Measurements from ENCODE around the gene TMPRSS6. TPM values are rescaled to one million over a fixed set of nuclear protein-coding genes. Genes with fewer than 3 reads are reported as not detected.

TMPRSS6 gene
- polyA plus RNA-seq, 4 donors = 0.18 to 0.54 (median 0.33) TPM

GRCh38 chr22:37018086-37018814 is 91.3 kb downstream of the TMPRSS6 start:
- DNase-seq (ENCODE audit: low read depth in 4 of 4, low spot score in 3 of 4) = no peak

DNA sequence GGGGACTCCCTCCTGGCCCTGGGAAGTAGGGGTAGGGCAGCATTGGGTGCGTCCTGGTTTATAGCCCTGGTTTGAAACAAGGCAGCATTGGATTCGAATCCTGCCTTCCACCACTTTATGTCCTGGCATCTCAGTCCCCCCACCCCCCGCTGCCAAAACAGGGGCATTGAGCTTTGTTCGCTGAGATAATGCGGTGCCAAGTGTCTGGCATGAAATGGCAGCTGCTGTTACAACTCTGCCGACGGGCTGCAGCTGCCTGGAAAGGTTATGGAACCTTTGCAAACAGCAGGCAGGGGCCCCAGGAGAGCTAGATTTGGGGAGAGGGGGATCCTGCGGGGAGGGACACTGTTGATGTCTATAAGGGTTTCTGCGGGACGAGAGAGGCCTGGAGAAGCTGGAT is 92.2 kb downstream of the TMPRSS6 start:
- no peak for DNase-seq (ENCODE audit: low read depth in 4 of 4, low spot score in 3 of 4)

DNA sequence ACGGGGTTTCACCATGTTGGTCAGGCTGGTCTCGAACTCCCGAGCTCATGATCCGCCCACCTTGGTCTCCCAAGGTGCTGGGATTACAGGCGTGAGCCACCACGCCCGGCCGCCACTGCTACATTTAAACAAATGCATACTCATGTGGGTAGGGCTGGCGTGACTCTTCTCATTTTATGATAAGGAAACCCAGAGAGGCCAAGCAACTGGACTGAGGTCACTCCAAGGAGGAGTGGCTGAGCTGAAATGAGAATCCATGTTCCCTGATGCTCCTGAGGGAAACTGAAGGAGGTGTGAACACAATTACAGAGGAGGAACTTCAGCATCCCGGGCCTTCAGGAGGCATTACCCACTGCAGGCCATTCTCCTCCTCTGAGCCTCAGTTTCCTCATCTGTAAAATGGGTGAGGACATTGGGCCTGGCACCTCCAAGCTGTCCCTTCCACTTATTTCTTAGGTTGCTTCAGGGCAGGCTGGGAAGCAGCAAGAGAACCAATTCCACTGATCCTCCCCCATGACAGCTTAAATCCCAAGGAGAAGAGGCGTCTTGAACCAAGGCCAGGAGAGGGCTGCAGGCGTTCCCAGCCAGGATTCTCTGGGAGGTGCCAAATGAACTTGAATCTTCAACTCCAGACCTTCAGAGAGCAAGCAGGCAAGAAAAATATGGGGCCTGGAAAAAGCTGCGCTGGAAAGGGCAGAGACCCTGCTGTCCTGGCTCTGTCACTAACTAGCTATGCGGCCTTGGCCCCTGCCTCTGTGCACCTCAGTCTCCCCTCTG is 93.2 kb downstream of the TMPRSS6 start:
- no peak for DNase-seq (ENCODE audit: low read depth in 4 of 4, low spot score in 3 of 4)

DNA sequence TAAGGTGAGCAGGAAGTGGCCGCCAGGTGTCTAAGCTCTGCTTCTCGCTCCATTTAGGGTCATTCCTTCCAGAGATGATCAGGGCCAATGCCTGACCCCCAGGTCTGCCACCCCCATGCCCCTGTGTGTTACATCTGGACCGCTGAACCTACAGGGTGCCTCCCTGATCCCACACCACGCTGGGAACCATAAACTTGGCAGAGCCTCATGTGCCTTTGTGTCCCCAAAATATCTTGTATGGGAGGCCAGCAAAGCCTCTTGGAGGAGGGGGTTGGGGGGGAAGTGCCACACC is 94.0 kb downstream of the TMPRSS6 start:
- DNase-seq (ENCODE audit: low read depth in 4 of 4, low spot score in 3 of 4) = no peak

Other genes starting within 250 kb of the TMPRSS6 start
- gene NCF4, start 248.7 kb downstream of the TMPRSS6 start, polyA plus RNA-seq (ENCODE audit: insufficient read length in 4 of 4) = 1 to 10 TPM; 1.5 to 2.9 (median 2.2) TPM
- gene CSF2RB, start 196.1 kb downstream of the TMPRSS6 start, polyA plus RNA-seq (ENCODE audit: insufficient read length in 4 of 4) = 1 to 10 TPM; 2.7 to 3.3 (median 2.9) TPM
- 10 to 100 TPM; 46.3 to 64.8 (median 50.7) TPM for gene TST, start 90.3 kb downstream of the TMPRSS6 start, polyA plus RNA-seq (ENCODE audit: insufficient read length in 4 of 4)
- gene MPST, start 90.0 kb downstream of the TMPRSS6 start, polyA plus RNA-seq (ENCODE audit: insufficient read length in 4 of 4) = 10 to 100 TPM; 49.2 to 79.6 (median 52.2) TPM
- 10 to 100 TPM; 23.1 to 35.4 (median 27.1) TPM for gene KCTD17, start 58.0 kb downstream of the TMPRSS6 start, polyA plus RNA-seq (ENCODE audit: insufficient read length in 4 of 4)
- 1 to 10 TPM in 3 of 4 donors, under 1 TPM in 1; 0.96 to 2.2 (median 1.2) TPM for gene IL2RB, start 40.2 kb upstream of the TMPRSS6 start, polyA plus RNA-seq (ENCODE audit: insufficient read length in 4 of 4)
- 10 to 100 TPM; 29.9 to 33.2 (median 31.9) TPM for gene C1QTNF6, start 78.5 kb upstream of the TMPRSS6 start, polyA plus RNA-seq (ENCODE audit: insufficient read length in 4 of 4)
- 1 to 10 TPM in 1 of 4 donors, under 1 TPM in 3; 0.69 to 1.3 (median 0.79) TPM for gene SSTR3, start 102.8 kb upstream of the TMPRSS6 start, polyA plus RNA-seq (ENCODE audit: insufficient read length in 4 of 4)
- gene RAC2, start 134.6 kb upstream of the TMPRSS6 start, polyA plus RNA-seq (ENCODE audit: insufficient read length in 4 of 4) = 1 to 10 TPM; 6.5 to 9.1 (median 7.2) TPM
- gene CYTH4, start 172.8 kb upstream of the TMPRSS6 start, polyA plus RNA-seq (ENCODE audit: insufficient read length in 4 of 4) = 1 to 10 TPM; 2.9 to 5.6 (median 3.3) TPM